Embryonic facial prominence (tissue), 1 donor: ENCODE data around the gene LRSAM1.
"Not testable (repeated sequence)": the region's sequence is repeated elsewhere in the genome, so short reads cannot be mapped to it uniquely, and the experiment has no call there.

Experiments
- DNase-seq: peaks from one replicate; pipeline ENCODE4 v3.0.0-alpha.2; 2016; ENCODE audit errors: extremely low spot score

Gene LRSAM1

GRCh38 chr9:127457191-127457878, 6.0 kb downstream of the LRSAM1 start:
- no peak for DNase-seq

GRCh38 chr9:127458921-127459320, 7.6 kb downstream of the LRSAM1 start:
- no peak for DNase-seq

GRCh38 chr9:127463382-127463781, 12.1 kb downstream of the LRSAM1 start:
- DNase-seq: no peak

- no peak for DNase-seq
These were observed 12.6 kb downstream of the LRSAM1 start for GRCh38 chr9:127463911-127464310.

GRCh38 chr9:127466407-127466917, 15.2 kb downstream of the LRSAM1 start:
- not testable (repeated sequence) for DNase-seq

GRCh38 chr9:127467621-127468020, 16.3 kb downstream of the LRSAM1 start:
- DNase-seq: no peak

- DNase-seq: no peak
These were observed 19.4 kb downstream of the LRSAM1 start for GRCh38 chr9:127470662-127471061.

- DNase-seq: no peak
These were observed 22.2 kb downstream of the LRSAM1 start for GRCh38 chr9:127473501-127473900.

GRCh38 chr9:127473932-127474331, 22.6 kb downstream of the LRSAM1 start:
- no peak for DNase-seq

- no peak for DNase-seq
These were observed 23.3 kb downstream of the LRSAM1 start for GRCh38 chr9:127474592-127474991.

GRCh38 chr9:127479507-127480081, 28.3 kb downstream of the LRSAM1 start:
- no peak for DNase-seq

- no peak for DNase-seq
These were observed 31.4 kb downstream of the LRSAM1 start for GRCh38 chr9:127482662-127483061.

GRCh38 chr9:127485995-127486394, 34.7 kb downstream of the LRSAM1 start:
- no peak for DNase-seq

GRCh38 chr9:127488946-127489345, 37.6 kb downstream of the LRSAM1 start:
- no peak for DNase-seq

GRCh38 chr9:127489471-127490115, 38.3 kb downstream of the LRSAM1 start:
- no peak for DNase-seq

- DNase-seq: no peak
These were observed 39.4 kb downstream of the LRSAM1 start for GRCh38 chr9:127490535-127491230.

GRCh38 chr9:127491516-127491915, 40.2 kb downstream of the LRSAM1 start:
- no peak for DNase-seq

GRCh38 chr9:127492616-127493015, 41.3 kb downstream of the LRSAM1 start:
- DNase-seq: no peak

GRCh38 chr9:127493592-127494303, 42.4 kb downstream of the LRSAM1 start:
- DNase-seq: no peak

GRCh38 chr9:127494304-127494702, 43.0 kb downstream of the LRSAM1 start:
- DNase-seq: no peak

GRCh38 chr9:127495884-127496555, 44.7 kb downstream of the LRSAM1 start:
- DNase-seq: no peak
